Ascending aorta (tissue), 2 donors: ENCODE results near the gene CORO2A. TPM values are rescaled to one million over a fixed set of nuclear protein-coding genes. Genes with fewer than 3 reads are reported as not detected.

Experiments used
- DNase-seq, 2 donors: peaks; one replicate each; pipeline ENCODE4 v3.0.0-alpha.2; 2019; ENCODE audit warnings: low spot score in 2 of 2
- H3K27ac ChIP-seq, 2 donors: fragments of 200-600 bp; sonication (generic); one replicate each; pipeline ENCODE4 v1.5.1; 2016 to 2017; ENCODE audit warnings: mild to moderate bottlenecking in 1 of 2
- H3K27me3 ChIP-seq: fragments of 200-600 bp; sonication (generic); one replicate; pipeline ENCODE4 v1.5.1; 2017
- H3K36me3 ChIP-seq, 2 donors: fragments of 200-600 bp; sonication (generic); one replicate each; pipeline ENCODE4 v1.5.1; 2016
- H3K4me1 ChIP-seq, 2 donors: fragments of 200-600 bp; sonication (generic); one replicate each; pipeline ENCODE4 v1.5.1; 2016 to 2017; ENCODE audit warnings: mild to moderate bottlenecking in 1 of 2
- H3K4me3 ChIP-seq, 2 donors: fragments of 200-600 bp; sonication (generic); one replicate each; pipeline ENCODE4 v1.5.1; 2016 to 2017; ENCODE audit warnings: mild to moderate bottlenecking in 1 of 2
- H3K9me3 ChIP-seq, 2 donors: fragments of 200-600 bp; sonication (generic); one replicate each; pipeline ENCODE4 v1.5.1; 2016
- CTCF ChIP-seq, 3 experiments: fragments of 200-600 bp in 2 of 3; fragments of 450-650 bp in 1 of 3; sonication (generic) in 2 of 3; IDR thresholded peaks; one replicate each; pipeline ENCODE4 v1.5.1; 2016 to 2019; ENCODE audit warnings: antibody characterized with exemption in 3 of 3, mild to moderate bottlenecking in 1 of 3, moderate library complexity in 1 of 3
- intact Hi-C: fragments of 100-400 bp; cut with DNase I; formaldehyde crosslinking; loops from one replicate; pipeline ENCODE4 v1.15.1; 2023
- total RNA-seq: library from RNA; depleted of rRNA; stranded (reverse); fragments of >200 nt; gene quantifications from one replicate; pipeline ENCODE4 v1.1.0, GENCODE V29; 2016

The CORO2A gene
- total RNA-seq, 1 donor from 2014 or later, result 9.0 TPM

- Histone ChIP-seq H3K36me3 (no peaks in the 10 kb centered on the region), H3K9me3 (no peaks in the 10 kb centered on the region), H3K27ac (no peak overlapping the region), H3K4me1 (no peaks in the 10 kb centered on the region), H3K27me3 (no peaks in the 10 kb centered on the region), H3K4me3 (no peak overlapping the region)
- TF ChIP-seq CTCF (IDR thresholded peaks at IDR 0.05), result no peak
- intact Hi-C loops, result no loop called here
- DNase-seq, result no peak
These were observed 55.9 kb downstream of the CORO2A start for GRCh38 chr9:98136489-98136888.

- Histone ChIP-seq H3K4me1 (no peaks in the 10 kb centered on the region), H3K9me3 (no peaks in the 10 kb centered on the region), H3K36me3 (no peaks in the 10 kb centered on the region), H3K27ac (no peak overlapping the region), H3K27me3 (no peaks in the 10 kb centered on the region), H3K4me3 (no peak overlapping the region)
- no peak for DNase-seq
- no peak for TF ChIP-seq CTCF (IDR thresholded peaks at IDR 0.05)
- intact Hi-C loops, result no loop called here
These were observed 56.5 kb downstream of the CORO2A start for GRCh38 chr9:98135938-98136337.

GRCh38 chr9:98135558-98135934, 56.9 kb downstream of the CORO2A start:
- Histone ChIP-seq H3K36me3 (no peaks in the 10 kb centered on the region), H3K27ac (no peak overlapping the region), H3K9me3 (no peaks in the 10 kb centered on the region), H3K4me1 (no peaks in the 10 kb centered on the region), H3K4me3 (no peak overlapping the region), H3K27me3 (no peaks in the 10 kb centered on the region)
- no peak for DNase-seq
- intact Hi-C loops, result no loop called here
- TF ChIP-seq CTCF (IDR thresholded peaks at IDR 0.05), result no peak

GRCh38 chr9:98134702-98135557, 57.5 kb downstream of the CORO2A start:
- no peak for DNase-seq
- no peak overlapping the region for H3K27ac ChIP-seq
- no peaks in the 10 kb centered on the region for H3K27me3 ChIP-seq
- H3K36me3 ChIP-seq, result no peaks in the 10 kb centered on the region
- intact Hi-C loops, result no loop called here
- no peak for TF ChIP-seq CTCF (IDR thresholded peaks at IDR 0.05)
- H3K4me1 ChIP-seq, result no peaks in the 10 kb centered on the region
- no peaks in the 10 kb centered on the region for H3K9me3 ChIP-seq
- no peak overlapping the region for H3K4me3 ChIP-seq

- Histone ChIP-seq H3K9me3 (no peaks in the 10 kb centered on the region), H3K36me3 (no peaks in the 10 kb centered on the region), H3K27ac (no peak overlapping the region), H3K4me3 (no peak overlapping the region), H3K4me1 (no peaks in the 10 kb centered on the region), H3K27me3 (no peaks in the 10 kb centered on the region)
- no peak for TF ChIP-seq CTCF (IDR thresholded peaks at IDR 0.05)
- intact Hi-C loops, result no loop called here
- no peak for DNase-seq
These were observed 59.4 kb downstream of the CORO2A start for GRCh38 chr9:98132806-98133631.
